HG02970 (cell line): ENCODE data around the gene MMP24.

Experiments
- ATAC-seq: cut with Tn5 transposase; IDR thresholded peaks from one replicate; pipeline ENCODE4 v1.9.1; 2021; ENCODE audit warnings: mild to moderate bottlenecking, moderate library complexity, moderate number of reproducible peaks; ENCODE audit not compliant: unreplicated experiment, low FRiP score

The MMP24 gene

DNA sequence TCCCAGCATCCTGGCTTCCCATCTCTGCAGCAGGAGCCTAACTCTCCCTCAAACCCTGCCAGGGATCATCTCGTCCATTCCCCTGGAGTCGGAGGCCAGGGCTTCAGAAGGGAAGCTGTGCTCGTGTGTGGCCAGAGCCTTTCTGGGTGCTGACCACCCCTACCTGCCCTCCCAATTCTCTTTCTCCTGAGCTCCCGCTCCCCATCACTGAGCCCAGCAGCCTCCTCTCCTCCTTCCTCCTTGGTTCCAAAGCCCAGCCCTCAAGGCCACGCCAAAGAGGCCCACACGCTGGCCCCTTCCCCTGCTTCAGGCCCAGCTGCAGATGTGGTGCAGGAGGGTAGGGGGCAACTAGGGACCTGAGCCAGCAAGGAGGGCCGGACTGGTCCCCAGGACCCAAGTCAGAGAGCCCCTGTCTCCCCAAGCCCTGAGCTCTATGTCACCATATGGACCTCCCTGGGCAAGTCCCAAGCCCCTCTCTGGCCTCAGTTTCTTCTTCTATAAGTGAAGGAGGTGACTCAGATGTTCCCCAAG is 64.5 kb downstream of the MMP24 start:
- no peak for ATAC-seq

DNA sequence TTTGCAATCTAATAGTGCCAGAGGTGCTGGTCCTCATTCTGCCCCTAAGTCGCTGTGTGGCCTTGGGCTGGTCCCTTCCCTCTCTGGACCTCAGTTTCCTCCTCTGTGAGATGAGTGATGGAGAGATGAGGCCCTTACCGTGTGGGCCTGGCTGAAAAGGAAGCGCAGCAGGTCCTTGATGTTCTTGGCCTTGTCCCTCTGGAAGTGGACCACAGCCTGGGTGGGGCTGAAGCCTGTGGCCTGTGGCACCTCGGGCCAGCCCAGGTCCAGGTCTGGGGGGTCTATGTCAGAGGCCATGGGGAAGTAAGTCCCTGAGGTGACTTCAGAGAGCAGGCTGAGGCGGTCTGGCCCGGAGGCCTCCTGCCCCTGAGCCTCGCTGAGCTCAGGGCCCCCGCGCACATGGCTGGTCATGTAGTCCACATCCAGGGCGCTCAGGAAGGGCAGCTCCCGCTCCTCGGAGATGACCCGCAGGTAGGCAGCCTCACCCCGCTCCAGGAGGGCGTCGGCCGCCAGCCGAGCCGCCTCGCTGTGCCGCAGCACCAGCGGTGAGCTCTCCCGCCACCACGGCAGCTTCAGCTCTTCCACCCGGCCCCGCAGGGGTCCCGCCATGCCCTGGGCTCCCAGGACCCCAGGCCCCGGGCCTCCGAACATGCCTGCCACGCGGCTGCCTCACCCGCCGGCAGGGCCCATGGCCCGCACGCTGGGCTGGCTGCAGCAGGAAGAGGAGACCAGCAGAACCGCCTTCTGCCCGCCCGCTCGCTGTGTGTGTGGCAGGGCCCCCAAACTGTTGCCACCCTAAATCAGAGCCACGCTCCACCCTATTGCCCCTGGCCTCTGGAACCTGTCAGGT is 65.4 kb downstream of the MMP24 start, which contains the start of gene FAM83C:
Gene FAM83C, minus strand, starts transcription at position 772 of the 850 bp plus-strand sequence. Its CDS starts 121 bp downstream, at position 651.
- ATAC-seq, result no peak

DNA sequence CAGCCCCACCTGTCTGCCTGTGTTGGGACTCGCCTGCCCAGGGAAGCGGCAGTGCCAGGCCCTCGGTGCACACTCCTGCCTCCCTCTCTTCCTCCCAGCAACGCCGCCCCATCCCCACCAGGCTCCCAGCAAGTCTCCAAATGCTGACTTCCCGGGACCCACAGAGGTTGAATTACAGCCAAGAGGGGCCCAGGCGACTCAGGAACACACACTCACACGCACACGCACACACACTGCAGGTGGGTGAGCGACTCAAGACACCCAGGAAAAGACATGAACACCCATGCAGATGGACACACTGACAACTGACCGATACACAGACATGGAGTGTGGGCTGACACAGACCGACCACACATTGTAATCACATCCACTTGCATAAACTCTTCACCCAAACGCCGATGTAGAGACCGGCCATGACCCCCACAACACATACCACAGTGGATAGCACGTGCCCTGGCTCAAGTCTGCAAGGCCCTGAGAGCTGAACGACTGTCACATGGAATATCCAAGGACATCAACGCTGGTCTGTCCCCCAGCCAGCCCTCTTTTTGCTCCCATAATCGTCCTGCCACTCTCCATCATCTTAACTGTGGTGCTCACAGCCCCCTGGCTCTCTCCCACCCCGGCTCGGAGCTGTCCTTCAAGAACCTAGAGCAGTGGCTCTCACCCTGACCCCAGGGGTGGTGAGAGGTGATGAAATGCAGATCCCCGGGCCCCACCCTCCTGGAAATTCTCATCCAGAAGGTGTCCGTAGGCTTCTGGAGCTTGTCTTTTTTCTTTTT is 66.2 kb downstream of the MMP24 start:
- no peak for ATAC-seq

DNA sequence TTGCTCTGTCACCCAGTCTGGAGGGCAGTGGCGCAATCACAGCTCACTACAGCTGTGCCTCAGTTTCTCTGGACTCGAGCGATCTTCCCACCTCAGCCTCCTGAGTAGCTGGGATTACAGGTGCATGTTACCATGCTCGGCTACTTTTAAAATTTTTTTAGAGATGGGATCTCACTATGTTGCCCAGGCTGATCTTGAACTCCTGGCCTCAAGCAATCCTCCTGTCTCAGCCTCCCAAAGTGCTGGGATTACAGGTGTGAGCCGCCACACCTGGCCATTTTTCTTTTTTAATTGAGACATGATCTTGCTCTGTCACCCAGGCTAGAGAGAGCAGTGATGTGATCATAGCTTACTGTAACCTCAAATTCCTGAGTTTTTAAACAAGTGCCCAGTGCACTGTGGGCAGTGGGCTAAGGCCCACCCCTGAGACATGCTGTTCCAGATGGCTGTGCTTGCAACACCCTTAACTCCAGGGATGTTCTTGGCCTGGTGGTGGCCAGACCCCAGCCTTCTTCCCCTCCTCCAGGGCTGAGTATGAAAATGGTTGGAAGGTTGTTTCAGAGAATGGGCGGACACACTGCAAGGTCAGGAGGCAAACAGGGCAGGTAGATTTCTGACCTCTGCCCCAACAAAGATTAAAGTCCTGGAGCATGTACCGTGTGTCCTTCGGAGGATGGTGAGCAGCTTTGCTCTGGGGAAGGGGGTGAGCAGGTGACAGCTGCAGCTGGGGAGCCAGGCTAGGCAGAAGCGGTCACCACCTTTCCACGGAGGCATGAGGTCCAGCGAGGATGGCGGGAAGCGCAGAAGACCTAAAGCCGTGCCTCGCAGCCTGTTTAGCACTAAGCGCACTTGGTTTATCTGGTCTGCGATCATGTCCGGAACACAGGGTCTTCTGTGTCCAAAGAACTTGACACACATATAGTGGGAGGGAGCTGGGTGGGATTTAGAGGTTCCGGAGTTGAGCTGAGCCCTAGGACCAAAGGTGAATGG is 67.1 kb downstream of the MMP24 start:
- ATAC-seq, result no peak

DNA sequence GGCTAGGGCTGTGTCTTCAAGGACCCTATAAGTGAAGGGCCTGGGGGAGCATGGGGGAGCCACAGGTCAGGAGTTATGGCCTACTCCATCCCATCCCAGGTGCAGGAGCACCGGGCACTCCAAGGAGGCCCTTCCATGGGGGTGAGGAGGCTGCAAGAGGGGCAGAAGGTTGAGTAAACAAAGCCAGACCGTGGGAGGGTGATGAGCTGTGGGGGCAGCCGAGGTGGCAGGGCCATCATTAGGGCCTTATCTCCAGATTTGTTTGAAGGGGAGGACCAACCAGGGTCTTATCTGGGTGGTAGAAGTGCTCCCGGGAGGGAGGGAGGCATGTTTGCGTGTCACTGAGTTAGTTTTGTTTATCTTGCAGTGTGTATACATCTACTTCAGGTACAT is 67.8 kb downstream of the MMP24 start:
- no peak for ATAC-seq

DNA sequence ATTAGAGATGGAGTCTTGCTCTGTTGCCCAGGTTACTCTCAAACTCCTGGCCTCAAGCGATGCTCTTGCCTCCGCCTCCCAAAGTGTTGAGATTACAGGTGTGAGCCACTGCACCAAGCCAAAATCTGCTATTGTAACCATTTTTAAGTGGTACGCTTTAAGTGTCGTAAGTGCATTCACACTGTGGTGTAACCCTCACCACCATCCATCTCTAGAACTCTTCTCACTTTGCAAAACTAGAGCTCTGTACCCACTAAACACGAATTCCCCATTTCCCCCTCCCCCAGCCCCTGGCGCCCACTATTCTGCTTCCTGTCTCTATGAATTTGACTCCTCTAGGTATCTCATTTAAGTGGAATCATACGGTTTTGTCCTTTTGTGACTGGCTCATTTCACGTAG is 68.6 kb downstream of the MMP24 start:
- no peak for ATAC-seq

DNA sequence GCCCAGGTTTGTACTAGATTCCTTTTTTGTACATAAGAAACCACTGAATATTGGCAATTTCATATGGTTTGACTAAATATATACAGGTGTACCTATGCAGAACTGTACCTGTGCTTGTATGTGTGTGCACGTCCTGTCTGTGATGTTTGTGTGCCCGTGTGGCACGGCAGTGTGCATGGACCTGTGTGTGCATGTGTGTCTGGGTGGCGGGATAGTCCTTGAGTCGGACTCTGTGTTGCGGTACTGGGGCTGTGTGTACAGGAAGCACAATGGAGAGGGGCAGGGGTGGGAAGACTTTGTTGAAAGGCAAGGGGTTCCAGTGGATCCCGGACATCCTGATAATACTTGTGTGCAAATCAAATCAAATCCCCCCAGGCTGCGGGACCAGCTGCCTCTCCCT is 69.2 kb downstream of the MMP24 start:
- ATAC-seq, result no peak

DNA sequence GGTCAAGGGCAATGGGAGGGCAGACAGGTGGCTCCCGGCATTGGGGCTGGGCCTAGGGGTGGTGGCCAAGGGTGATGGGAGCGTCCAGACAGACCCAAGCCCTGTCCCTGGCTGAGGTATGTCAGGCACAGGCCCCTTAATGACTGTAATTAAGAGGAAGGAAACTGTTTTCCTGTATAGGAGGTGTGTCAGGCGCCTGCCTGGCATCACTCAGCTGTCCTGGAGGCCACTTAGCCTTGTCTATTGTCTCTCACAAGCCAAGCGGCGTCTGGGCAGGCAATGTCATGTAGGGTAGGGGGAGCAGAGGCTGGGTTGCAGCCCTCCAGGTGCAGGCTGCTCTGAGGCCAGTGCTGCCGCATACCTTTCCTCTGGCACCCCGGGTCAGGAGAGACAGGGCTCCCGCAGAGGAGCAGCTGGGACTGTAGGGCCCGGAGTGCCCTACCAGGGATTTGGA is 69.6 kb downstream of the MMP24 start:
- ATAC-seq, result no peak

DNA sequence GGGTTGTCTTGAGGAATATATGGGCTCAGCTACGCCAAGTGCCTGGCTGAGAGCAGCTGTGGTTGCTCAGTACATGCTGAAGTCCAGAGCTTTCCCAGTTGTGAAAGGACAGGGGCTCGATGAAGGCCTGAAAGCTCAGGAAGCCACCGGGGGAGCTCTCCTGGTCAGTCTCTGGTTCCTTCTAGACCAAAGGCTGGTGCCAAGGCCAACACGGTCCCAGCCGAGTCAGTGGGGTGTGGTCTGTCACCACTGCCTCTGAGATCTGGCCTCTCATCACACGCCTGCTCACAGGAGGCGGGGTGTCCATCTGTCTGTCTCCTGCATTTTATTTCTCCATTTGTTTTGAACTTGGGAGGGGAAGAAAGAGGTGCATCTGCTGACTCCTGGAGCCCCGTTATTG is 70.7 kb downstream of the MMP24 start:
- ATAC-seq, result no peak

DNA sequence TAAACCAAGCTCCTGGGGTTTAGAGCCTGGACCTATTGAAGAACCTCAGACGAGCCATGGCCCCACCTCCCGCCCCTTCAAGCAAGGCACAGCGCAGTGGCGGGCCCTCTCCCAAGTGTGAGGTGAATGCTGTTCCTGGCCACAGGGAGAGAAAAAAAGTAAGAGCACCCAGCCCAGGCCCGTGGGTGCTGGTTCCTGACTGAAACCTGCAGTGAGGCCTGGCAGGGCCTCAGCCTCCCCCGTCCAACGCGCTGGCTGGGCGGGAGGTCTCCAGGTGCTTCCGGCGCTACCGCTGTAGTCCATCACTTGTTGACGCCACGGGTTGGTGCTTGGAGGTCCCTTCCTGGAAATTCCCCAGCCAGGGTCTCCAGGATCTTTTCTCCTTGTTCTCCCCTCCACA is 71.2 kb downstream of the MMP24 start:
- ATAC-seq, result no peak

DNA sequence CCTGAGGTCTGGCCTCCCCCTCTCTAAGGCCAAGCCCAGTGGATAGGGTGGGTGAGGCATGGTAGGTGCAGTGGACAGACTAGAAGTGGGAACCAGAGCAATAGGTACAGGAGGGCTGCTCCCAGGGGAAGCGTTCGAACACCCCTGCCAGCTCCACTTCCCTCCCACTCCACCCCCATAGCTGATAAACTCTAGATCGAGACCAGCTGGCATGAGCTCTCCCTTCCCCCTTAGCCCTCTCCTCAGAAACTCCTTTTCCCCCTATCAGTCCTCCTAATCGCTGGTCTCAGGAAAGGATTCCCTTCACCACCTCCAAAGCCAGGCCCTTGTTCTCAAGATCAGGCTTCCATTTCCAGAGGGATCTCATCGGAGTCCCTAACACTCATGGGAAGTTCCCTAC is 71.8 kb downstream of the MMP24 start:
- ATAC-seq, result no peak

DNA sequence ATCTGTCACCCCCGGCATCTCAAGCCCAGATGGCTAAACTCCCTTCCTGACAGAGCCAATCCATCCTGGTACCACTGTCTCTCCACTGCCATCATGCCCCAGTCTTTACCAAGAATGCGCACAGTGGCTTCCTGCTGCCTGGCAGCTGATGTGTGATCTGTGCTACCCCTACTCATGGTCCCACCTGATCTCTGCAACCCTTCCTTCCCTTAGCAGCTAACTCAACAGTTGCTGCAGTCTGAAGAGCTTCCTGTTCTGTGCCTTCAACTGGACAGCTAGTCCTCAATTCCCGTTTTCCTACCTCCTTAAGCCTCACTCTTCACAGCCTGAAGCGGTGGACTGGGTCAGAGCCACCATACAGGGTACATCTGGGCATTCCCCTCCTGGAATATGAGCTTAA is 73.3 kb downstream of the MMP24 start:
- ATAC-seq, result no peak

DNA sequence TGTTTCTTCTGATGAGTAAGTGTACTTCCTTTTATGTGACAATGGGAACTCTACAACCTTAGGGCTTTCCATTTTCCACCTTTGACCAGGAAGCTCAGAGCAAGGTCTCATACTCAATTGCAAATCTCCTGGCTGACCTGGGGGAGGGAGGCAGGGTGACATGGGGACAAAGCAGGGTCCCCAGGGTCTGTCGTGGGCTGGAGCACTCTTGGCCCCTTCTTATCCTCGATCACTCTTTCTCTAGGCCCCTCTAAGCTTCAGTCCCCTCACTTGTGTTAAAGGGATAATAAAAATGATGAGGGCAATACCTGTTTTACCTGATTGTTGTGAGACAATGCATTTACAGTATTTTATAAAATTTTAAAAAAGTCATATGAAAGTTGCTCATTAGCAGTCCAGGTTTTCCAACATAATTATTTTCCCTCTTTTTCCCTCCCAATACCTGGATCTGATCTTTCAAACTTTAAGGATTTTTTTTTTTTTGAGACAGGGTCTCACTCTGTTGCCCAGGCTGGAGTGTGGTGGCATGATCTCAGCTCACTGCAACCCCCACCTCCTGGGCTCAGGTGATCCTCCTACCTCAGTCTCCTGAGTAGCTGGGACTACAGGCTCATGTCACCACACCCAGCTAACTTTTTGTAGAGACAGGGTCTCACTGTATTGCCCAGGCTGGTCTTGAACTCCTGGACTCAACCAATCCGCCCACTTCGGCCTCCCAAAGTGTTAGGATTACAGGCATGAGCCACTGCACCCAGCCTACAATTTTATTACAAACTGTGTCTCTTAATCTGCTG is 74.2 kb downstream of the MMP24 start:
- ATAC-seq, result no peak

DNA sequence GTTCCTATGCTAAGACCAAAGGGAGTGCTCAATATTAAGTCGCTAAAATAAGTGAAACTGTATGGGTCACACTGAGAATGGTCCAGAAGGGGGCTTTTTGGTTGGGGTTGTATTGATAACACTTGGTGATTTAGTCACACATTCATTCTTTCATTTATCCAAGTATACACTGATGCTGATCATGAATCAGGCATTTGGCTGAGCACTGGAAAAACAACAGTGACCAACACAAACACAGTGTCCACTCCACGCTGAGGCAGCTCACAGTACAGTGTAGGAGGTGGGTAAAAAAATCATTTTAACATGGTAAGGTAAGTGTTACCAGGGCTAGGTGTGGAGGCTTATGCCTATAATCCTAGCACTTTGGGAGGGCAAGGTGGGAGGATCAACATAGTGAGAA is 74.9 kb downstream of the MMP24 start:
- no peak for ATAC-seq

DNA sequence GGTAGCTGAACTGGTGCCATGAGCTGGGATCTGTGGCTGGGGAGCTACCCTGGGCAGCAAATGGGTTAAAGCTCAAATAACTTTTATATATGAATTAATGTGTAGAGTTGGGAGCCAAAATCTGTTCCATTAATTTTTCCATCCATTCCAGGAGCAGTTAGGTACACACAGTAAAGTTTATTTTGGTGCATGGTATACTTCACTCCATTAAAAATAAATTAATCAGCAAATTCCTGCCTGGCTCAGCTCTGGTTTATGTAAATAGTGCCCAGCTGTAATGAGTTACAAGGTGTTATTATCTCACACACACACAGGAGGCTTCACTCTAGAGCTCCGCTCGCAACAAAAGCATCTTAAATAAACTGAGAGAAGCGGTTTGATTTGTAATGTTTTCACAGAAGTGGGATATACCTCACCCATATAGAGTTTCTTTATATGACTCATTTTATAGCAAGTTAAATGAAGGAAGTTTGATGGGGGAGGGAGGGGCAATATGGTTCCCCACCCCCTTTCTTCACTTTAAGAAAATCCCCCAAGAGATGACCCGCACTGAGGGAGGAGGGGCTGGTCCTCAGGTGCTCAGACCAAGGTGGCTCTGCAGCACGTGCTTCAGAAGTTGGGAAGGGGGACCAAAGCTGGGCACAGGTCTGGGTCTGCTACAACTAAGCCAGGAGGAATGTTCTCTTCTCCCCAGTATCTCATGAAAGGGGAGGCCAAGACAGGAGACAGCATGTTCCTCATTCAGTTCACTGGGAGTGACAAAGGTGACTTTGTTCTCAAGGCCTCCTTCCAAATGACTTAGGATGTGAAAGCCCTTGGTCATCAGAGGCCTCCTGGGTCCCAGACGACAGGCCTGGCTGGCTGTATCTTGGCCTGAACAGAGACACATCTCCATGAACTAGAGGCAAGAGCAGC is 76.2 kb downstream of the MMP24 start:
- no peak for ATAC-seq

DNA sequence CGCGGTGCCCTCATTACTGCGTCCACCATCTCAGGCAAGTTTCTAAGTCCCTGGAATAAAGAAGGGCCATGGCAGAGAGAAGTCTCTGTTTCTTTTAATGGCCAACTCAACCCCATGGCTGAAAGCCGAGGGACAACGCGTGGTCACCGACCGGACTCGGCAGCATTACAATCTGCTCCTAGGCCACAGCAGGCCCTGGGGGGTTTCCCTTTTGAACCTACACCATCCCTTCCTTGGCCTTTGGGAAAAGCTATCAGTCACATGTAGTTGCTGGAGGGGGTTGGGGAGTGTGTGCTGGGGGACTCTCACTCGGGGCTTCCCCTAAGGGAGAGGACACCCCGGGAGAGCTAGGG is 76.9 kb downstream of the MMP24 start:
- no peak for ATAC-seq

DNA sequence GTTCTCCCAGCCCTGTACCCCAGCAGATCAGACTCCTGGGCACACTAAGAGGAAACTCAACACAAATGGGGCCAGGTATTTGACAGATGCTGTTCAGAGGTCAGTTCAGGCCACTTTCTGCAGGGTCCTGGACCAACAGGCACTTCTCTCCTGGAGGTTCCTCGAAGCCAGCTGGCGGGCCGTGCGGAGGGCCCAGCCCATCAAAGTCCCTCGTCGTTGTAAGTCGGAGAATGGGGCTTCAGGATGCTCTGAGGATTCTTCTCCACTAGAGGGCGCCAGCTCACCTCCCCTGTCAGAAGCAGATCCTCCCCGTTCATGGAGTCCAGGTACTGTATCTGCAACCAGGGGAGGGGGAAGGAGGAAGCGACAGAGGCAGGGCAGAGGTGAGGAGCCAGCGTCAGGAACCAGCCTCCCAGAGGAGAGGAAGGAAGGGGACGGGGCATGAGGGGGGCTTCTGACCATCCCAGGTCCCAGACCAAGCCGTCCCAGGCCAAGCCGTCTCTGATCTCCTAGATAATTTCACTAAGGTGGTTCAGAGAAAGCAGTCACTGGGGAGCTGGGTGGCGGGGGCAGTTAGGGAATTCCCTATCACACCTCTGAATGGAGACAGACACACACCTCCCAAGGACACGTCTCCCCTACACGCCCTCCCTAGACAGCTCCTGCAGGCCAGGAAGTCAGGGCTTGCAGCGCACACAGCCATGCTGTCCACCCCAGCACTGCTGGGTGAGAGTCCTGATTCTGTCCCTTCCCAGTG is 77.4 kb downstream of the MMP24 start:
- no peak for ATAC-seq

DNA sequence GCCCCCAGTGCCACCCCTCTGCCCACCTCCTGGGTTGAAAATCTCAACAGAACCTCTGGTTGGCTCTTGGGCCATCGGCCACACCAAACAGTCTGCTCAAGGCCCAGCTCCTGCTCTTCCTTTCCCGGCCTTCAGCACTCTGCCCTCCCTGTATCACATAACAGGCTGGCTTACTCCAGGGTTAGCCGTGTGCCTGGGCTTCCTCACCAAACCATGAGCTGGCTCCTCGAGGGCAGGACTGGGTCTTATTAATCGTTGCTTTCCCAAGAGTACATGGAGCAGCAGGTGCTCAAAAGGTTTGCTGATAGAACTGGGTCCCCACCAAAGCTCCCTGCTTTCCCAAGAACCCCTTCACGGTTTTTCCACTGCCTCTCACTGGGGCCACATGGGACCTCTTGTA is 78.5 kb downstream of the MMP24 start:
- ATAC-seq, result no peak
